Karpas-422 (cell line): Measurements from ENCODE around the gene BBS9. TPM values are rescaled to one million over a fixed set of nuclear protein-coding genes. Genes with fewer than 3 reads are reported as not detected.
"Not testable (repeated sequence)": the region's sequence is repeated elsewhere in the genome, so short reads cannot be mapped to it uniquely, and the experiment has no call there.

ENCODE experiments used
- DNase-seq: peaks from one replicate; pipeline ENCODE4 v3.0.0-alpha.2; 2015
- H2AFZ ChIP-seq: fragments of 200-600 bp; sonication (generic); 2 replicates; pipeline ENCODE4 v1.6.1; 2014; ENCODE audit warnings: antibody characterized with exemption, low read length, mixed read lengths
- H3K27ac ChIP-seq: fragments of 200-600 bp; sonication (generic); 2 replicates; pipeline ENCODE4 v1.5.1; 2014; ENCODE audit warnings: mild to moderate bottlenecking, low read length, moderate library complexity
- H3K27me3 ChIP-seq: fragments of 200-600 bp; sonication (generic); 2 replicates; pipeline ENCODE4 v1.6.1; 2014; ENCODE audit warnings: low read length, mixed read lengths
- H3K36me3 ChIP-seq: fragments of 200-600 bp; sonication (generic); 2 replicates; pipeline ENCODE4 v1.6.1; 2014; ENCODE audit warnings: low read length, mixed read lengths; ENCODE audit not compliant: insufficient read depth
- H3K4me1 ChIP-seq: fragments of 200-600 bp; sonication (generic); 2 replicates; pipeline ENCODE4 v1.6.1; 2014; ENCODE audit warnings: mild to moderate bottlenecking, low read length, mixed read lengths
- H3K4me2 ChIP-seq: fragments of 200-600 bp; sonication (generic); 2 replicates; pipeline ENCODE4 v1.6.1; 2014; ENCODE audit warnings: low read length, low read depth, mild to moderate bottlenecking; ENCODE audit not compliant: poor library complexity, severe bottlenecking
- H3K4me3 ChIP-seq: fragments of 200-600 bp; sonication (generic); 2 replicates; pipeline ENCODE4 v1.5.1; 2014; ENCODE audit warnings: mild to moderate bottlenecking, antibody characterized with exemption, low read length, mixed read lengths
- H3K79me2 ChIP-seq: fragments of 200-600 bp; sonication (generic); 2 replicates; pipeline ENCODE4 v1.6.1; 2014; ENCODE audit warnings: mild to moderate bottlenecking, low read length, mixed read lengths
- H3K9ac ChIP-seq: fragments of 200-600 bp; sonication (generic); 2 replicates; pipeline ENCODE4 v1.6.0; 2014; ENCODE audit warnings: low read length
- H3K9me2 ChIP-seq: fragments of 200-600 bp; sonication (generic), shearing (Covaris generic); replicated peaks from 2 replicates; pipeline ENCODE4 v1.6.0; 2014; ENCODE audit warnings: mild to moderate bottlenecking, low read length, moderate library complexity; ENCODE audit not compliant: insufficient read depth
- H3K9me3 ChIP-seq: fragments of 300-700, 200-600 bp; sonication (generic); 2 replicates; pipeline ENCODE4 v1.6.1; 2014; ENCODE audit warnings: low read length, mixed read lengths
- H4K20me1 ChIP-seq: fragments of 200-600 bp; sonication (generic); 2 replicates; pipeline ENCODE4 v1.6.1; 2014; ENCODE audit warnings: mild to moderate bottlenecking, antibody characterized with exemption, low read length, low read depth; ENCODE audit not compliant: insufficient read depth
- total RNA-seq: library from RNA; depleted of rRNA; stranded (reverse); fragments of >200 nt; shearing (Covaris generic); gene quantifications from 2 replicates; pipeline ENCODE4 v1.2.3, GENCODE V29; 2014; ENCODE audit warnings: low replicate concordance

BBS9 gene
- total RNA-seq, 1 experiment from 2014 or later = 13.0 TPM

GRCh38 chr7:33094745-33095275 lies 34.6 kb upstream of the BBS9 start:
- not testable (repeated sequence) for H3K4me1 ChIP-seq, H3K79me2 ChIP-seq, H3K27me3 ChIP-seq, H3K4me2 ChIP-seq, H2AFZ ChIP-seq, H3K9ac ChIP-seq, H4K20me1 ChIP-seq, H3K4me3 ChIP-seq, H3K9me3 ChIP-seq, H3K27ac ChIP-seq, H3K9me2 ChIP-seq, DNase-seq
- peaks cover 23% of the 10 kb centered on the region; the same call in 1 of the 2 replicates for H3K36me3 ChIP-seq

- H3K9ac ChIP-seq = no peak overlapping the region
- H3K4me1 ChIP-seq = peaks cover 19% of the 10 kb centered on the region
- H3K4me3 ChIP-seq = no peak overlapping the region
- peak; percentile 63 for DNase-seq
- no peaks in the 10 kb centered on the region for H3K27me3 ChIP-seq
- peaks cover 9% of the 10 kb centered on the region; the same call in 1 of the 2 replicates for H4K20me1 ChIP-seq
- H3K9me2 ChIP-seq = no peaks in the 10 kb centered on the region
- H3K9me3 ChIP-seq = no peaks in the 10 kb centered on the region
- H3K79me2 ChIP-seq = peaks cover 44% of the 10 kb centered on the region
- no peak overlapping the region for H3K27ac ChIP-seq
- H3K4me2 ChIP-seq = no peak overlapping the region
- H2AFZ ChIP-seq = no peak overlapping the region
- H3K36me3 ChIP-seq = peaks cover 25% of the 10 kb centered on the region; the same call in 1 of the 2 replicates
Observed at GRCh38 chr7:33099154-33099940, 30.0 kb upstream of the BBS9 start.

- H3K79me2 ChIP-seq = peaks cover 58% of the 10 kb centered on the region
Observed at GRCh38 chr7:33100770-33101169, 28.6 kb upstream of the BBS9 start.

GRCh38 chr7:33101906-33102305 lies 27.5 kb upstream of the BBS9 start:
- Histone ChIP-seq H2AFZ (no peak overlapping the region), H3K4me1 (peaks cover 26% of the 10 kb centered on the region)

More at GRCh38 chr7:33100770-33101169, 28.6 kb upstream of the BBS9 start:
- Histone ChIP-seq H3K27ac (no peak overlapping the region), H2AFZ (no peak overlapping the region), H3K4me2 (no peak overlapping the region), H3K4me1 (peaks cover 19% of the 10 kb centered on the region), H3K9me2 (no peaks in the 10 kb centered on the region), H3K4me3 (no peak overlapping the region), H3K9ac (no peak overlapping the region), H3K27me3 (no peaks in the 10 kb centered on the region), H3K9me3 (no peaks in the 10 kb centered on the region), H4K20me1 (peaks cover 9% of the 10 kb centered on the region; the same call in 1 of the 2 replicates), H3K36me3 (peaks cover 24% of the 10 kb centered on the region; the same call in 1 of the 2 replicates)
- DNase-seq = no peak

GRCh38 chr7:33107136-33108066 lies 22.0 kb upstream of the BBS9 start:
- H3K27ac ChIP-seq = no peak overlapping the region
- peaks cover 15% of the 10 kb centered on the region; the same call in 1 of the 2 replicates for H4K20me1 ChIP-seq
- H3K9ac ChIP-seq = peak overlapping the region; percentile 95

More at GRCh38 chr7:33101906-33102305, 27.5 kb upstream of the BBS9 start:
- Histone ChIP-seq H3K4me2 (no peak overlapping the region), H3K27me3 (no peaks in the 10 kb centered on the region), H3K79me2 (peaks cover 69% of the 10 kb centered on the region), H3K9me2 (no peaks in the 10 kb centered on the region), H3K36me3 (peaks cover 16% of the 10 kb centered on the region; the same call in 1 of the 2 replicates), H3K4me3 (no peak overlapping the region), H3K9me3 (no peaks in the 10 kb centered on the region), H3K27ac (no peak overlapping the region), H4K20me1 (peaks cover 14% of the 10 kb centered on the region; the same call in 1 of the 2 replicates), H3K9ac (no peak overlapping the region)
- no peak for DNase-seq

GRCh38 chr7:33108554-33109004 lies 20.8 kb upstream of the BBS9 start:
- peak overlapping the region; percentile 84 for H3K4me3 ChIP-seq
- peak; percentile 67 for DNase-seq

More at GRCh38 chr7:33107136-33108066, 22.0 kb upstream of the BBS9 start:
- Histone ChIP-seq H3K79me2 (peaks cover 66% of the 10 kb centered on the region), H3K4me1 (peaks cover 29% of the 10 kb centered on the region), H2AFZ (no peak overlapping the region), H3K27me3 (no peaks in the 10 kb centered on the region), H3K4me3 (peak overlapping the region; percentile 84), H3K9me3 (no peaks in the 10 kb centered on the region), H3K9me2 (no peaks in the 10 kb centered on the region), H3K4me2 (peak overlapping the region; percentile 79), H3K36me3 (no peaks in the 10 kb centered on the region)
- peak; percentile 74 for DNase-seq

GRCh38 chr7:33109005-33109757 lies 20.2 kb upstream of the BBS9 start, which contains the start of gene RP9:
RP9 (minus strand) TSS chr7:33109404; CDS start chr7:33109372, 32 bp downstream.
- Histone ChIP-seq H3K27me3 (no peaks in the 10 kb centered on the region), H3K79me2 (peaks cover 48% of the 10 kb centered on the region), H2AFZ (peak within 1 kb of the TSS; percentile 91), H3K27ac (peak within 1 kb of the TSS; percentile 4; the same call in 1 of the 2 replicates), H3K9ac (peak within 1 kb of the TSS; percentile 95), H3K9me3 (no peaks in the 10 kb centered on the region), H3K36me3 (no peaks in the 10 kb centered on the region), H3K9me2 (no peaks in the 10 kb centered on the region), H3K4me3 (peak within 1 kb of the TSS; percentile 84), H3K4me1 (peaks cover 29% of the 10 kb centered on the region), H4K20me1 (peaks cover 15% of the 10 kb centered on the region; the same call in 1 of the 2 replicates), H3K4me2 (peak within 1 kb of the TSS; percentile 79)
- peak; percentile 90 for DNase-seq

More at GRCh38 chr7:33108554-33109004, 20.8 kb upstream of the BBS9 start:
- Histone ChIP-seq H2AFZ (peak overlapping the region; percentile 81), H4K20me1 (peaks cover 15% of the 10 kb centered on the region; the same call in 1 of the 2 replicates), H3K27me3 (no peaks in the 10 kb centered on the region), H3K4me1 (peaks cover 29% of the 10 kb centered on the region), H3K27ac (peak overlapping the region; percentile 4; the same call in 1 of the 2 replicates), H3K79me2 (peaks cover 54% of the 10 kb centered on the region), H3K9me3 (no peaks in the 10 kb centered on the region), H3K36me3 (no peaks in the 10 kb centered on the region), H3K9ac (peak overlapping the region; percentile 95), H3K4me2 (peak overlapping the region; percentile 79), H3K9me2 (no peaks in the 10 kb centered on the region)
